Heart right ventricle (tissue), 16 donors: ENCODE measurements around the gene CSTPP1. TPM values are rescaled to one million over a fixed set of nuclear protein-coding genes. Genes with fewer than 3 reads are reported as not detected.

Experiments used
- ATAC-seq, 8 donors: fragments of 200-7000 bp; cut with Tn5 transposase; one replicate each; pipeline ENCODE4 v1.9.1; 2020; ENCODE audit warnings: mild to moderate bottlenecking in 8 of 8, moderate library complexity in 8 of 8, moderate number of reproducible peaks in 1 of 8
- DNase-seq, 2 donors: peaks; one replicate each; pipeline ENCODE4 v3.0.0-alpha.2; 2020
- H3K27ac ChIP-seq, 10 donors: fragments of 200-600 bp; sonication (generic) in 2 of 10; one replicate each; pipeline versions ENCODE4 v1.5.0 to v1.8.0; 2020 to 2022; ENCODE audit warnings: mild to moderate bottlenecking in 3 of 10
- H3K27me3 ChIP-seq, 7 donors: fragments of 200-600 bp; one replicate each; pipeline ENCODE4 v1.8.0; 2021 to 2022; ENCODE audit warnings: mild to moderate bottlenecking in 2 of 7
- H3K36me3 ChIP-seq, 9 donors: fragments of 200-600 bp; sonication (generic) in 1 of 9; one replicate each; pipeline versions ENCODE4 v1.5.0 to v1.8.0; 2020 to 2022; ENCODE audit warnings: mild to moderate bottlenecking in 2 of 9
- H3K4me1 ChIP-seq, 9 donors: fragments of 200-600 bp; sonication (generic) in 1 of 9; one replicate each; pipeline versions ENCODE4 v1.5.0 to v1.8.0; 2020 to 2022; ENCODE audit warnings: mild to moderate bottlenecking in 4 of 9
- H3K4me3 ChIP-seq, 10 donors: fragments of 200-600 bp; sonication (generic) in 2 of 10; one replicate each; pipeline versions ENCODE4 v1.5.0 to v1.8.0; 2020 to 2022; ENCODE audit warnings: mild to moderate bottlenecking in 7 of 10, moderate library complexity in 2 of 10
- H3K9me3 ChIP-seq, 11 donors: fragments of 200-600 bp in 10 of 11; sonication (generic) in 2 of 11; one replicate each; pipeline versions ENCODE4 v1.5.0 to v1.8.0; 2013 to 2022; ENCODE audit warnings: mild to moderate bottlenecking in 2 of 11, control low read depth in 1 of 11, moderate library complexity in 1 of 11
- CTCF ChIP-seq, 9 donors: fragments of 200-600 bp; sonication (generic) in 2 of 9; IDR thresholded peaks; one replicate each; pipeline versions ENCODE4 v1.5.0 to v1.8.0; 2021 to 2022; ENCODE audit warnings: antibody characterized with exemption in 9 of 9, mild to moderate bottlenecking in 5 of 9, moderate library complexity in 1 of 9
- WGBS, 2 donors: extraction: QIAGEN DNeasy Blood & Tissue Kit; methylation state at CpG; one replicate each; pipeline ENCODE4 v1.1.7; 2013; ENCODE audit warnings: inconsistent platforms in 1 of 2; 5-methylcytosine and 5-hydroxymethylcytosine counted together
- intact Hi-C, 10 donors: fragments of 100-400 bp; cut with DNase I; formaldehyde crosslinking; loops; one replicate each; pipeline versions ENCODE4 v1.11.1 to v1.14.2; 2022
- polyA plus RNA-seq, 2 donors: library from polyadenylated mRNA; stranded (reverse); fragments of 200-250 nt; gene quantifications; one replicate each; pipeline ENCODE4 v1.2.3, GENCODE V29; 2013
- total RNA-seq, 10 donors: library from RNA; stranded (reverse); fragmentation: NEBNext Ultra II Directional in 3 of 10; extraction: Animal tissue kit (Norgen Biotek cat#: 25700) in 3 of 10; gene quantifications; one replicate each; pipeline versions ENCODE4 v1.2.1 to v1.2.4, GENCODE V29; 2021 to 2023
- donor health status: Arrhythmogenic right ventricular cardiomyopathy.
- donor health status: ischemic (EF 13 %, LVEDD 7.1; RV severe dilation, severe dysfunction).
- donor health status: healthy with polysubstance abuse.
- donor health status: DM: no; HTN: yes; CAD: no.
- donor health status: DM: no; HTN: no; CAD: no.
- donor health status: ischemic (EF 25% LVEDD 6.9; RV normal size, moderate dysfunction).
- donor health status: ischemic (EF 25% LVEDD 5.7; RV mildly dilated, moderate dysfunction).
- donor health status: healthy.
- donor health status: DM: yes; HTN: yes; CAD: no.
- donor health status: Ischemic cardiomyopathy.
- donor health status: ischemic (EF 35%, LVEDD 5.7; RV mildly dilated, moderate dysfunction).
- donor health status: nonischemic (EF 11% LVEDD 7.7; RV severe dilation, severe dysfunction).
- donor health status: DM: yes; HTN: yes; CAD: no.
- donor health status: PGD.
- donor health status: ischemic (EF 29% LVEDD 5.4; RV normal size, mild dysfunction).
- donor health status: nonischemic (EF 23%, LVEDD 6.1; RV moderate dilation, normal function).

Gene CSTPP1
- total and polyA plus RNA-seq, 12 donors = 10.2 to 26.7 (median 16.7) TPM

GRCh38 chr11:47162426-47162825 lies 225.9 kb downstream of the CSTPP1 start:
- DNase-seq (no peak), ATAC-seq (no peak)
- 69 to 74% methylated on average over 5 of the region's 5 CpGs for WGBS, 2 donors
- Histone ChIP-seq H3K4me1 (peaks cover 0 to 31% (median 15%) of the 10 kb centered on the region in 9 donors), H3K27me3 (no peaks in the 10 kb centered on the region), H3K27ac (peak overlapping the region in 1 of 10 donors; percentile 31), H3K36me3 (peaks cover 3 to 68% (median 41%) of the 10 kb centered on the region in 9 donors), H3K9me3 (no peaks in the 10 kb centered on the region), H3K4me3 (no peak overlapping the region)
- TF ChIP-seq CTCF (IDR thresholded peaks at IDR 0.05) = no peak
- intact Hi-C loops = no loop called here

- ATAC-seq (no peak), DNase-seq (no peak)
- intact Hi-C loops = no loop called here
- Histone ChIP-seq H3K27me3 (no peaks in the 10 kb centered on the region), H3K36me3 (peaks cover 8 to 71% (median 49%) of the 10 kb centered on the region in 9 donors), H3K4me3 (no peak overlapping the region), H3K4me1 (peaks cover 0 to 31% (median 15%) of the 10 kb centered on the region in 9 donors), H3K27ac (no peak overlapping the region), H3K9me3 (no peaks in the 10 kb centered on the region)
- TF ChIP-seq CTCF (IDR thresholded peaks at IDR 0.05) = no peak
- 22 to 32% methylated on average over 3 of the region's 3 CpGs for WGBS, 2 donors
Measured at GRCh38 chr11:47163193-47163592, 226.6 kb downstream of the CSTPP1 start.

- no peak for TF ChIP-seq CTCF (IDR thresholded peaks at IDR 0.05)
- Histone ChIP-seq H3K4me3 (no peak overlapping the region), H3K27me3 (no peaks in the 10 kb centered on the region), H3K36me3 (peaks cover 14 to 78% (median 55%) of the 10 kb centered on the region in 9 donors), H3K4me1 (peaks cover 0 to 31% (median 15%) of the 10 kb centered on the region in 9 donors), H3K9me3 (no peaks in the 10 kb centered on the region), H3K27ac (no peak overlapping the region)
- no peak for ATAC-seq
- DNase-seq = no peak
- WGBS, 2 donors = 87 to 89% methylated on average over 15 of the region's 15 CpGs
- intact Hi-C loops = no loop called here
Measured at GRCh38 chr11:47163898-47164297, 227.3 kb downstream of the CSTPP1 start.

- DNase-seq (no peak), ATAC-seq (peak in 1 of 8 donors; percentile 1)
- TF ChIP-seq CTCF (IDR thresholded peaks at IDR 0.05) = no peak
- Histone ChIP-seq H3K27ac (no peak overlapping the region), H3K4me3 (no peak overlapping the region), H3K4me1 (peaks cover 0 to 31% (median 15%) of the 10 kb centered on the region in 9 donors), H3K27me3 (no peaks in the 10 kb centered on the region), H3K36me3 (peaks cover 14 to 79% (median 59%) of the 10 kb centered on the region in 9 donors), H3K9me3 (no peaks in the 10 kb centered on the region)
- WGBS, 2 donors = 66 to 77% methylated on average over 4 of the region's 4 CpGs
- intact Hi-C loops = no loop called here
Measured at GRCh38 chr11:47164321-47164720, 227.8 kb downstream of the CSTPP1 start.
